HG02763 (cell line): ENCODE results near the gene DNAL1.
A peak's percentile ranks its signal among the peaks of the same experiment; 100 is the strongest.
"Not testable (repeated sequence)": the region's sequence is repeated elsewhere in the genome, so short reads cannot be mapped to it uniquely, and the experiment has no call there.

Experiments
- ATAC-seq: cut with Tn5 transposase; IDR thresholded peaks from one replicate; pipeline ENCODE4 v1.9.1; 2021; ENCODE audit warnings: mild to moderate bottlenecking, moderate library complexity; ENCODE audit not compliant: unreplicated experiment

DNAL1 gene

GRCh38 chr14:73696466-73697400 is 51.9 kb downstream of the DNAL1 start:
- peak; percentile 69 for ATAC-seq

- no peak for ATAC-seq
Observed at GRCh38 chr14:73700325-73700724, 55.5 kb downstream of the DNAL1 start.

- ATAC-seq, result not testable (repeated sequence)
Observed at GRCh38 chr14:73708076-73708475, 63.3 kb downstream of the DNAL1 start.

- ATAC-seq, result no peak
Observed at GRCh38 chr14:73709904-73710469, 65.2 kb downstream of the DNAL1 start.

- ATAC-seq, result no peak
Observed at GRCh38 chr14:73710737-73711136, 66.0 kb downstream of the DNAL1 start.

GRCh38 chr14:73712071-73712506 is 67.3 kb downstream of the DNAL1 start:
- ATAC-seq, result no peak

- ATAC-seq, result no peak
Observed at GRCh38 chr14:73712540-73713180, 67.9 kb downstream of the DNAL1 start.

- no peak for ATAC-seq
Observed at GRCh38 chr14:73713206-73713802, 68.5 kb downstream of the DNAL1 start.

- peak; percentile 65 for ATAC-seq
Observed at GRCh38 chr14:73713803-73714655, 69.2 kb downstream of the DNAL1 start, which contains the start of gene PNMA1. TSS of gene PNMA1 (minus strand) at chr14:73714384. CDS start at chr14:73713639, 745 bp downstream.

- no peak for ATAC-seq
Observed at GRCh38 chr14:73714656-73715081, 69.9 kb downstream of the DNAL1 start.

GRCh38 chr14:73715707-73716106 is 70.9 kb downstream of the DNAL1 start:
- ATAC-seq, result no peak

- no peak for ATAC-seq
Observed at GRCh38 chr14:73717266-73717665, 72.5 kb downstream of the DNAL1 start.

GRCh38 chr14:73717711-73718417 is 73.1 kb downstream of the DNAL1 start:
- no peak for ATAC-seq

GRCh38 chr14:73718418-73719251 is 73.8 kb downstream of the DNAL1 start:
- ATAC-seq, result no peak

- ATAC-seq, result no peak
Observed at GRCh38 chr14:73719361-73719760, 74.6 kb downstream of the DNAL1 start.

- ATAC-seq, result no peak
Observed at GRCh38 chr14:73719791-73720190, 75.0 kb downstream of the DNAL1 start.

GRCh38 chr14:73720636-73721035 is 75.8 kb downstream of the DNAL1 start:
- ATAC-seq, result no peak

- no peak for ATAC-seq
Observed at GRCh38 chr14:73721101-73721821, 76.5 kb downstream of the DNAL1 start.
